ENCODE results near the gene BRME1.

BRME1 gene

DNA sequence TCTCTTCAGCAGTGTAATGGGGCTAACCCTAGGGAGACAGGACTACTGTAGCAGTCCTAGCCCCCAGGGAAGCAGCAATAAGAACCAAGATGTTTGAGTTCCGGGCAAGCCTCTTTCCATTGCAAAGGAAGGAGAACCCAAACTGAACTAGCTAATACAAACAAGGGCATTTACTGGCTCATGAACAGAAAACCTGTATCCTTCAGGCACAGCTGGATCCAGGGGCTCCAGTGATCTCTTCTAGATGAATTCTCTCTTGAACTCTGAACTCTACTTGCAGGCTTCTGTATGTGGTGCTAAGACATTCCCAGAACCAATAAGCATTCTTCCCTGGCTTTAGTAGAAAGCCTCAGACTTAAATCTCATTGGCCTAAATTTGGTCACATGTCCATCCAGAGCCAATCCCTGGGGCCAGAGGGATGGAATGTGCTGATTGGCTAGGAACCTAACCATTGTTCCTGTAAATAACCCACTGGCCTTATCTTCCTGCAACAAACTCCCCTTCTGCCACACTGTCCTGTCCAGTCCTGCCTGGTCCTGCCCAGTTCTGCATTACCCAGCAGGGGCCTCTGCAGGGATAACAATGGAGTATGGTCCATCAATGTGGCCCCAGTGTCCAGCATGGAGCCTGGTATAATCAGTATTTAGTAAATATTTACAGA, 36.2 kb upstream of the BRME1 start:
- TF ChIP-seq, protein P1, sequence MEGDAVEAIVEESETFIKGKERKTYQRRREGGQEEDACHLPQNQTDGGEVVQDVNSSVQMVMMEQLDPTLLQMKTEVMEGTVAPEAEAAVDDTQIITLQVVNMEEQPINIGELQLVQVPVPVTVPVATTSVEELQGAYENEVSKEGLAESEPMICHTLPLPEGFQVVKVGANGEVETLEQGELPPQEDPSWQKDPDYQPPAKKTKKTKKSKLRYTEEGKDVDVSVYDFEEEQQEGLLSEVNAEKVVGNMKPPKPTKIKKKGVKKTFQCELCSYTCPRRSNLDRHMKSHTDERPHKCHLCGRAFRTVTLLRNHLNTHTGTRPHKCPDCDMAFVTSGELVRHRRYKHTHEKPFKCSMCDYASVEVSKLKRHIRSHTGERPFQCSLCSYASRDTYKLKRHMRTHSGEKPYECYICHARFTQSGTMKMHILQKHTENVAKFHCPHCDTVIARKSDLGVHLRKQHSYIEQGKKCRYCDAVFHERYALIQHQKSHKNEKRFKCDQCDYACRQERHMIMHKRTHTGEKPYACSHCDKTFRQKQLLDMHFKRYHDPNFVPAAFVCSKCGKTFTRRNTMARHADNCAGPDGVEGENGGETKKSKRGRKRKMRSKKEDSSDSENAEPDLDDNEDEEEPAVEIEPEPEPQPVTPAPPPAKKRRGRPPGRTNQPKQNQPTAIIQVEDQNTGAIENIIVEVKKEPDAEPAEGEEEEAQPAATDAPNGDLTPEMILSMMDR (conservative IDR thresholded peaks at IDR 0.05), result no peak
- H3K27ac ChIP-seq, result no peak overlapping the region

DNA sequence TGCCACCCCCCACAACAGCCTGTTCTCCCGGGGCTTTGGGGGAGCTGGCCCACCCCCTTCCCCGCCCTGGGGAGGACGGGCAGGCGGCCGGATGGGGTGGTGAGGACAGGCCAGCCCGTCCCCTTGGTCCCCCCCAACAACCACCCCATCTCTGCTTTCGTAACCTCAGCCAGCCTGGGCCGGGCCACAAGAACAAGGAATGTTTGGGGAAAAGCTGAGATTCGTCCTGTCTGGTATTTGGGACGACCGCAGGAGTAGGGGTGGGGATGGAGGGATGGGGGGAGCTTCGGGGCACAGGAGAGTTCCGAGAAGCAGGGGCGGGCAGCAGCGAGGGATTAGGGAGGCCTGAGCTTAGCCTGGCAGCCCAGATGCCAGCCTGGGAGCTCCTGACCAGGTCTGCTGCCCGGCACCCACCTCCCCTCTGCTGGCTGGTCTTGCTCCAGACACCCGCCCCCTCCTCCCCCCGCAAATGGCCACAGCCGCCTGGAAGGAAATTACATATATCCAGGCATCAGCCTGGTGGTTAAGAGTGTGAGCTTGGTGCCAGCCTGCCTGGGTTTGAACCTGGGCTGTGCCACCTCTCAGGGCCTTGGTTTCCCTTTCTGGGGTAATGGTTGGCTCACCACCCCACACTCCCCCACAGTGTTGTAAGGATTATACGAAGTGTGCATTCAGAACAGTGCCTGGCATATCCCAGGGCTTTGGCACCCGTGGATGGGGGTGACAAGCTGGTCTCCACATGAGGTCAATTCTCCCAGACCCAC, 32.6 kb upstream of the BRME1 start, which contains the start of gene PODNL1:
PODNL1 (minus strand) TSS at position 117 of the 764 bp plus-strand sequence. CDS start 236 bp downstream, outside the sequence.
- TF ChIP-seq, protein P1 (conservative IDR thresholded peaks at IDR 0.05), result no peak

DNA sequence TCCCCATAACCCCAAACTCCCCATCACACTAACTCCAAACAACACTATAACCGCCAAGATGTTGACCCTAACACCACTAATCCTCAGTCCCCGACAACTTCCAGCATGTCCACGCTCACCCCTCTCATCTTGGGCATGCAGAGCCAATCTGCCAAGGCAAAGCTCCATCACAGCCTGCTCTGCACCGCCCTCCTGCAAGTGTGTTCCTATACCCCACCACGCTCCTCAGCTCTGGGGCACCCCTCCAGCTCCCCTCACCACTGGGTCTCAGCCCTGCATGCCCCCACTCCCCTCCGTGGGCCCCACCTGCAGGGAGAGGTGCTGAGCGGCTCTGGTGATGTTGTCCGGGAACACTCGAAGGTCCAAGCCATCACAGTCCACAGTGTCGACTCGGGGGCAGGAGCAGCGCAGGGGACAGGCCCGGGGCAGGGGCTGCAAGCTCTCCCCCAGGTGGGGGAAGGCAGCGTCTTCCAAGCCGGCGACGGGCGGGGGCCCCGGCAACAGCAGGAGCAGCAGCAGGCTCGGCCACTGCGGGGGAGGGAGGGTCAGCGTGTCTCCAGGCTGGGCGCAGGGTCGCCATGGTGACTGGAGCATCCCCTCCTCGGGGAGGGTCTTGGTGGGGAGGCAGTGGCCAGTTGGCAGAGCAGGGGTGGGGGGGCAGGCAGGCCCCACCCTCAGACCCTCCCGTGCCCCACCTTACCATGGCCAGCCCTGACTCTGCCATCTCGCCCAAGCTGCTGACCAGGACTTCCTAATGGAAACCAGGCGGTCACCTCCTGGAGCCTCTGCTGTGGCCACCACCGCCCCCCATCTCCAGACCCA, 31.8 kb upstream of the BRME1 start:
- TF ChIP-seq, protein P1 (conservative IDR thresholded peaks at IDR 0.05), result no peak
- H3K27ac ChIP-seq, result no peak overlapping the region

More for the DNA sequence above, 32.6 kb upstream of the BRME1 start, which contains the start of gene PODNL1:
- H3K27ac ChIP-seq, result no peak within 1 kb of the TSS

DNA sequence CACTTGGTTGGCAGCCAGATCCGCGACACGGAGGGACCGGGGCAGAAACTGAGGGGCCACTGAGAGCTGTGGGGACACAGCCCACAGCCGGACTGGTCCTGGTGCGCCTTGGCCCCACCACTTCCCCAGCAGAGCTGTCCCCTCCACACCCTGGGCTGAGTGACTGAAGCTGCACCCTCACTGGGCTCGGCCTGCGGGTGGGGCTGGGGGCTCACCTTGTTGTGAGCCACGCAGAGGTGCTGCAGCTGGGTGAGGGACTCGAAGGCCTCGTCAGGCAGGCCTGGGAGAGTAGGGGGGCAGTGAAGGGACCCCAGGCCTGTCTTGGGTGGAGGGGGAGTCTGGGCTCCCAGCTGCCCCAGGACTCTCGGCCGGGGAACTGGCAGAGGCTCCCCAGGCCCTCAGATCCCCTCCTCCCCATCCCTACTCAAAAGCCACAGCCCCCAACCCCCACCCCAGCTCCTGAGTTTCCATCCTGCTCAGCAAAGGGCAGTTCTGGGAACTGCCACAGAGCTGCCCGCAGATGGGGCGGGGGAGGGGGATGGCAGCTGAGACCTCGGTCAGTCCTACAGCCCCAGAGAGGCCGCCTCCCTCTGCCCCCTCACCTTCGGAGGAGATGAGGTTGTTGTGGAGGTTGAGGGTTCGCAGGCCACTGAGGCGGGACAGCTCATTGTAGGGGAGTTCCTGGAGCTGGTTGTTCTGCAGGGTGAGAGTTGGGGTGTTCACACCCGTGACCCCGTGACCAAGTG, 30.0 kb upstream of the BRME1 start:
- H3K27ac ChIP-seq, result no peak overlapping the region
- TF ChIP-seq, protein P1 (conservative IDR thresholded peaks at IDR 0.05), result no peak

DNA sequence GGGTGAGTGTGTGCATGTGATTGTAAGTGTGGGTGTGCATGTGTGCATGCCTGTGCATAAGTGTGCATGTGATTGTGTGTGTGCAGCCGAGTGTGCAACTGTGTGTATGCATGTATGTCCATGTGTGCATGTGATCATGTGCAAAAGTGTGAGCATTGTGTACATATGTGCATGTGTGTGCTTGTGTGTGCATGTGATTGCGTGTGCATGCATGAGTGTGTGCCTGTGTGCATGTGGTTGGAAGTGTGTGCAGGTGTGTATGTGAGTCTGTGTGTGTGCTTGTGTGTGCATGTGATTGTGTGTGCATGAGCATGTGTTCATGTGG, 28.8 kb upstream of the BRME1 start:
- TF ChIP-seq, protein P1 (conservative IDR thresholded peaks at IDR 0.05), result no peak
- H3K27ac ChIP-seq, result no peak overlapping the region

DNA sequence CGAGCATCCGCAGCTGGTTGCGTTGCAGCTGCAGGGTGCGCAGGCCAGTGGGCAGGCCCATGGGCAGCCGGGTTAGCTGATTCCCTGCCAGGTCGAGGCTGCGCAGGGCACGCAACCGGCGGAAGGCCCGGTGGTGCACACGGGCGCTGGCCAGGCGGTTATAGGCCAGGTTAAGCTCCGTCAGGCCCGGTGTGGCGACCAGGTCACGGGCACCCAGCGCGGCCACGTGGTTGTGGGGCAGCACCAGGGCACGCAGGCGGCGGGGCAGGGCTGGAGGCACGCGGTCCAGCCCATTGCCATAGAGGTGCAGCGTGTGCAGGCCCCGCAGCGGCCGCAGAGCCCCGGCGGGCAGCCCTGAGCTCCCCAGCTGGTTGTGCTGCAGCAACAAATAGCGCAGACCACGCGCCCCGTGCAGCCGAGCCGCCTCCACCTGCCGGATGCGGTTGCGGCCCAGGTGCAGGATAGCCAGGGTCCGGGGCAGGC, 27.0 kb upstream of the BRME1 start:
- TF ChIP-seq, protein P1 (conservative IDR thresholded peaks at IDR 0.05), result no peak
- H3K27ac ChIP-seq, result no peak overlapping the region
